ENCODE results near the gene RABGAP1L. TPM values are rescaled to one million over a fixed set of nuclear protein-coding genes. Genes with fewer than 3 reads are reported as not detected.

The RABGAP1L gene
- total and polyA plus RNA-seq, 2 of the 8 experiments (the other 6 are each of a cell fraction or from before 2014, with no cell fraction given): 33.3 to 156 TPM

GRCh38 chr1:174957829-174958228 is 798.5 kb downstream of the RABGAP1L start:
- no peak for TF ChIP-seq KDM1A (IDR thresholded peaks at IDR 0.05; ENCODE audit: borderline replicate concordance, low read length)
- no peak for TF ChIP-seq POU5F1 (IDR thresholded peaks at IDR 0.05; ENCODE audit: low read depth, low read length)
- no peak for TF ChIP-seq ZNF274 (IDR thresholded peaks at IDR 0.05; ENCODE audit: borderline replicate concordance, extremely low read depth, low read length)
- no peak for TF ChIP-seq GTF2F1 (IDR thresholded peaks at IDR 0.05; ENCODE audit: borderline replicate concordance, low read depth, low read length)
- no peak for TF ChIP-seq BCL11A (IDR thresholded peaks at IDR 0.05; ENCODE audit: low read depth in 2 of 2, low read length in 2 of 2)
- TF ChIP-seq SIN3A (conservative IDR thresholded peaks at IDR 0.05 in 1 of 2, IDR thresholded peaks at IDR 0.05 in 1 of 2; ENCODE audit: low read depth in 1 of 2, low read length in 2 of 2): no peak
- TF ChIP-seq TAF7 (optimal IDR thresholded peaks at IDR 0.05; ENCODE audit: borderline replicate concordance, low read depth, low read length): no peak
- Histone ChIP-seq H2BK120ac (replicated peaks; ENCODE audit: low read depth, low read length) (no peak overlapping the region), H2BK15ac (ENCODE audit: low read length) (no peak overlapping the region), H4K5ac (ENCODE audit: insufficient read length, low read depth, low read length) (no peak overlapping the region), H3K79me1 (ENCODE audit: low read depth, low read length) (peaks cover 4% of the 10 kb centered on the region; the same call in 1 of the 2 replicates), H3K36me3 (ENCODE audit: control insufficient read depth in 2 of 4, insufficient read depth in 4 of 4, low read length in 3 of 4) (peaks cover 0 to 57% (median 27%) of the 10 kb centered on the region in 4 experiments; a peak in 6 of 8 replicates), H2AK5ac (ENCODE audit: low read depth, low read length) (no peak overlapping the region), H3K14ac (ENCODE audit: insufficient read length) (no peak overlapping the region), H3K4me1 (replicated peaks in 1 of 4; ENCODE audit: control insufficient read depth in 3 of 4, insufficient read depth in 4 of 4, low read length in 3 of 4) (peaks cover 0 to 2% (median 0%) of the 10 kb centered on the region in 4 experiments; a peak in 2 of 7 replicates), H3K4me3 (ENCODE audit: extremely low read depth in 1 of 4, insufficient read depth in 2 of 4, low read depth in 3 of 4, low read length in 4 of 4) (no peak overlapping the region), H3K56ac (replicated peaks; ENCODE audit: insufficient read length, low read depth, low read length) (no peak overlapping the region), H3K18ac (ENCODE audit: extremely low read depth, low read length) (no peak overlapping the region), H2BK5ac (ENCODE audit: low read depth, low read length) (no peak overlapping the region), H3K23ac (ENCODE audit: insufficient read length) (no peak overlapping the region), H3K27me3 (replicated peaks in 1 of 4; ENCODE audit: control insufficient read depth in 3 of 4, extremely low read depth in 1 of 4, insufficient read depth in 3 of 4, low read length in 3 of 4) (no peaks in the 10 kb centered on the region), H2BK20ac (ENCODE audit: low read length) (no peak overlapping the region), H3K4me2 (ENCODE audit: insufficient read depth in 1 of 2, low read depth in 2 of 2, low read length in 2 of 2) (no peak overlapping the region), H3K9ac (replicated peaks in 1 of 4; ENCODE audit: extremely low read depth in 1 of 4, low read depth in 3 of 4, low read length in 3 of 4) (no peak overlapping the region), H3K9me3 (ENCODE audit: insufficient read depth in 2 of 2, low read depth in 1 of 2, low read length in 1 of 2) (no peaks in the 10 kb centered on the region), H3K4ac (replicated peaks; ENCODE audit: insufficient read length, low read depth, low read length) (no peak overlapping the region), H2BK12ac (ENCODE audit: low read depth, low read length) (no peak overlapping the region), H3K27ac (ENCODE audit: low read depth, low read length) (no peak overlapping the region), H2AFZ (ENCODE audit: low read length) (no peak overlapping the region), H4K20me1 (replicated peaks in 1 of 2; ENCODE audit: control insufficient read depth in 1 of 2, insufficient read depth in 2 of 2, low read length in 2 of 2) (peaks cover 5 to 8% of the 10 kb centered on the region in 2 experiments), H4K91ac (replicated peaks; ENCODE audit: insufficient read length, low read length) (no peak overlapping the region), H3K79me2 (ENCODE audit: control insufficient read depth in 1 of 2, insufficient read depth in 2 of 2, low read length in 2 of 2) (peaks cover 0 to 46% of the 10 kb centered on the region in 2 experiments; a peak in 3 of 4 replicates), H4K8ac (ENCODE audit: extremely low read depth, insufficient read depth, low read length) (no peak overlapping the region), H3K23me2 (ENCODE audit: low read depth, low read length) (no peaks in the 10 kb centered on the region)
- POLR2A ChIA-PET (ENCODE audit: partially characterized antibody): interaction anchor here (0.6 to 1.5 kb wide), 3 partner anchors 8 to 84 kb away, joined by 3 to 4 read pairs (median 3); no protein-coding TSS in a partner anchor
- no peak for FAIRE-seq
- DNase-seq (ENCODE audit: low read depth in 1 of 2, low spot score in 2 of 2): no peak
- CTCF ChIA-PET (ENCODE audit: partially characterized antibody): interaction anchor here (2.0 kb wide), 1 partner anchor 29 kb away, joined by 5 read pairs; no protein-coding TSS in a partner anchor

All from H1 (cell line).